HEK293T (cell line): ENCODE data around the gene CRHR2.

Experiments
- CTCF ChIA-PET: fragments of 350-600 bp; formaldehyde crosslinking; extraction: SDS; loops from one replicate; lab custom pipeline; 2021; ENCODE audit warnings: antibody characterized with exemption, inconsistent platforms; lab: Yijun Ruan, JAX
- POLR2A ChIA-PET: fragments of 350-600 bp; formaldehyde crosslinking; extraction: SDS; loops from one replicate; lab custom pipeline; 2020; ENCODE audit warnings: antibody characterized with exemption, inconsistent platforms; lab: Yijun Ruan, JAX
- DNase-seq: peaks from one replicate; pipeline ENCODE4 v3.0.0; 2012; ENCODE audit warnings: mixed read lengths; ENCODE audit errors: extremely low spot score
- ARNT ChIP-seq: fragments of 450-650 bp; IDR thresholded peaks from 2 replicates; pipeline ENCODE4 v1.6.1; 2017; ENCODE audit warnings: mild to moderate bottlenecking
- BHLHE40 ChIP-seq: fragments of 450-650 bp; IDR thresholded peaks from 2 replicates; pipeline ENCODE4 v1.6.1; 2016; ENCODE audit warnings: mild to moderate bottlenecking, moderate library complexity, borderline replicate concordance
- CTBP1 ChIP-seq: fragments of 450-650 bp; IDR thresholded peaks from 2 replicates; pipeline ENCODE4 v1.6.1; 2016; ENCODE audit warnings: borderline replicate concordance
- ELF4 ChIP-seq: fragments of 450-650 bp; IDR thresholded peaks from 2 replicates; pipeline ENCODE4 v1.6.1; 2017; ENCODE audit warnings: antibody characterized with exemption
- FOXA1 ChIP-seq: fragments of 450-650 bp; IDR thresholded peaks from 2 replicates; pipeline ENCODE4 v1.6.1; 2016; ENCODE audit warnings: mild to moderate bottlenecking
- FOXK2 ChIP-seq: fragments of 450-650 bp; IDR thresholded peaks from 2 replicates; pipeline ENCODE4 v1.6.1; 2016; ENCODE audit warnings: mild to moderate bottlenecking
- FOXM1 ChIP-seq: fragments of 450-650 bp; IDR thresholded peaks from 2 replicates; pipeline ENCODE4 v1.6.1; 2017; ENCODE audit warnings: mild to moderate bottlenecking, borderline replicate concordance
- HDGF ChIP-seq: fragments of 450-650 bp; IDR thresholded peaks from 2 replicates; pipeline ENCODE4 v1.6.1; 2017; ENCODE audit warnings: antibody characterized with exemption, borderline replicate concordance
- L3MBTL2 ChIP-seq: fragments of 450-650 bp; conservative IDR thresholded peaks from 2 replicates; pipeline ENCODE4 v1.6.1; 2016; ENCODE audit warnings: mild to moderate bottlenecking
- LEF1 ChIP-seq: fragments of 450-650 bp; IDR thresholded peaks from 2 replicates; pipeline ENCODE4 v1.6.1; 2017; ENCODE audit warnings: mild to moderate bottlenecking, borderline replicate concordance
- NFRKB ChIP-seq: fragments of 450-650 bp; IDR thresholded peaks from 2 replicates; pipeline ENCODE4 v1.6.1; 2016; ENCODE audit warnings: mild to moderate bottlenecking, moderate library complexity
- SP1 ChIP-seq: fragments of 450-650 bp; IDR thresholded peaks from 2 replicates; pipeline ENCODE4 v1.6.1; 2017
- SUZ12 ChIP-seq: fragments of 450-650 bp; IDR thresholded peaks from 2 replicates; pipeline ENCODE4 v1.6.1; 2016; ENCODE audit warnings: mild to moderate bottlenecking
- TARDBP ChIP-seq: fragments of 450-650 bp; IDR thresholded peaks from 2 replicates; pipeline ENCODE4 v1.6.1; 2016
- ZNF384 ChIP-seq: fragments of 450-650 bp; IDR thresholded peaks from 2 replicates; pipeline ENCODE4 v1.6.1; 2016
- TF ChIP-seq, protein P1 (sequence below): fragments of 450-650 bp; IDR thresholded peaks from 2 replicates; pipeline ENCODE4 v1.6.1; 2016

The CRHR2 gene

DNA sequence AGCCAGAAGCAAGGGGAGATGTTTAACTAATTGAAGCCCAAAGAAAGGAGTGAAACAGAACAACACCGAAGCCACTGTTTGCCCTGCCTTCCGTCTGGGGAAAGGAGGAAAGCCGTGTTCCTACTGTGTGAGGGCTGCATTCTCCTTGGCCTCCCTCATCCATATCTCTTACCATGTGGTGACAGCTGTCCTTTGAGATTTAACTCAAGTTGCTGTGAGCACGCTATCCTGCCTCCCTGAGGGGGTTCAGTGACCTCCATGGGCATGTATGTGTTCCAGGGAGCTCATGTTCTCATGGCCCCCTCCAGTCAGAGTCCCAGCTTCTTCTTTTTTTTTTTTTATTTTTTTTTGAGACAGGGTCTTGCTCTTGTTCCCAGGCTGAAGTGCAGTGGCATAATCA lies 26.2 kb upstream of the CRHR2 start:
- DNase-seq, result no peak
- TF ChIP-seq CTBP1, result no peak
- no peak for TF ChIP-seq ELF4
- TF ChIP-seq ZNF384, result no peak
- no peak for TF ChIP-seq FOXM1
- TF ChIP-seq ARNT, result no peak
- TF ChIP-seq LEF1, result no peak
- TF ChIP-seq SUZ12, result no peak
- no peak for TF ChIP-seq TARDBP
- no peak for TF ChIP-seq SP1
- TF ChIP-seq FOXA1, result no peak
- TF ChIP-seq NFRKB, result no peak
- TF ChIP-seq, protein P1, sequence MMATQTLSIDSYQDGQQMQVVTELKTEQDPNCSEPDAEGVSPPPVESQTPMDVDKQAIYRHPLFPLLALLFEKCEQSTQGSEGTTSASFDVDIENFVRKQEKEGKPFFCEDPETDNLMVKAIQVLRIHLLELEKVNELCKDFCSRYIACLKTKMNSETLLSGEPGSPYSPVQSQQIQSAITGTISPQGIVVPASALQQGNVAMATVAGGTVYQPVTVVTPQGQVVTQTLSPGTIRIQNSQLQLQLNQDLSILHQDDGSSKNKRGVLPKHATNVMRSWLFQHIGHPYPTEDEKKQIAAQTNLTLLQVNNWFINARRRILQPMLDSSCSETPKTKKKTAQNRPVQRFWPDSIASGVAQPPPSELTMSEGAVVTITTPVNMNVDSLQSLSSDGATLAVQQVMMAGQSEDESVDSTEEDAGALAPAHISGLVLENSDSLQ, result no peak
- ChIA-PET POLR2A (interaction anchor here (0.6 kb wide), 1 partner anchor 13 kb away, joined by 3 read pairs; no protein-coding TSS in a partner anchor), CTCF (interaction anchor here (0.6 kb wide), 1 partner anchor 25 kb away, joined by 3 read pairs; no protein-coding TSS in a partner anchor)

DNA sequence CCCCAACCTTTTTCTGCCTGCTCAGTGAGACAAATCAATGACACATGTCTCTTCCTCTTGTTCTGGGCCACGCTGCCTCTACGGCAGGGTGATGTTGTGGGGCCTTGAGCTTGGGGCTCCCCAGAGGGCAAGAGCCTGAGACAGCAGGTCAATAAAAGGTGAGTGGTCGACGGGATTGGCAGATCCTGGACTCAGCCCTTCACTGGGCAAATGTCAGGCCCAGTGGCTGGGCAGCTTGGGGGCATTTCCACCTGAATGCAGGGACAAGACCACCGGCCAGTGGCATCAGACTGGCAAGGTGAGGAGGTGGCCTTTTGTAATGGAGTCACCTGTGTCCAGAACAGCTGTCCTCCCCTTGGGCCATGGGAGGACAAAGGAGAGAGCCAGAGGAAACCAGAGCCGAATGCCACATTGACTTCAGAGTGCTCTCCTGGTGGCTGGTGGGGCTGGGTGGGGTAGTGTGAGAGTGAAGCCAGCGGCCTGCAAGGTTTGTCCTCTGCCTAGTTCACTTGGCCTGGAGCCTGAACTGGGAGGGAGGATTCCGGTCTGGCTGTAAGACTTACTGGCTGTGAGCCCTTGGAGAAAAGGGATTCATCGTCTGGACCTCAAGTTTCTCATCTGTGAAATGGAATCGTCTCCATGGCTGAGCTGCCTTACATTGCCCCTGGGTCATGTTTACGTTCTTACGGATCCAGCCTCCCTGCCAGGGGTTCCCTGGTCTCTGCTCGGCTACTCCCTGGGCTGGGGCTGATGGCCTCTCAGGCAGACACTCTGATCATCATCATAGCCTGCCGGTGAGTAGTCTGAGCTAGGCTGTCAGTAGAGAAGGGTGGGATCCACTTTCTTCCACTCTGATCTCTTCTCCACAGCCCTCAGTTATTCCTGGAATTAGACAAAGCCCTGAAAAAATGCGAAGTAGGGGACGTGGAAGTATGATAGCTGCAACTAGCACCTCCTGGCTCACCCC lies 25.4 kb upstream of the CRHR2 start:
- ChIA-PET CTCF (interaction anchor here (0.6 kb wide), 1 partner anchor 26 kb away, joined by 3 read pairs; no protein-coding TSS in a partner anchor), POLR2A (no interaction called here)
- DNase-seq, result no peak
- no peak for TF ChIP-seq FOXM1
- no peak for TF ChIP-seq CTBP1
- no peak for TF ChIP-seq L3MBTL2
- TF ChIP-seq NFRKB, result no peak
- TF ChIP-seq FOXA1, result no peak
- TF ChIP-seq TARDBP, result no peak
- no peak for TF ChIP-seq ELF4
- TF ChIP-seq LEF1, result no peak
- TF ChIP-seq BHLHE40, result no peak
- no peak for TF ChIP-seq ZNF384
- TF ChIP-seq FOXK2, result no peak
- no peak for TF ChIP-seq SUZ12
- TF ChIP-seq ARNT, result no peak
- no peak for TF ChIP-seq SP1
- TF ChIP-seq, protein P1, result no peak
- no peak for TF ChIP-seq HDGF

DNA sequence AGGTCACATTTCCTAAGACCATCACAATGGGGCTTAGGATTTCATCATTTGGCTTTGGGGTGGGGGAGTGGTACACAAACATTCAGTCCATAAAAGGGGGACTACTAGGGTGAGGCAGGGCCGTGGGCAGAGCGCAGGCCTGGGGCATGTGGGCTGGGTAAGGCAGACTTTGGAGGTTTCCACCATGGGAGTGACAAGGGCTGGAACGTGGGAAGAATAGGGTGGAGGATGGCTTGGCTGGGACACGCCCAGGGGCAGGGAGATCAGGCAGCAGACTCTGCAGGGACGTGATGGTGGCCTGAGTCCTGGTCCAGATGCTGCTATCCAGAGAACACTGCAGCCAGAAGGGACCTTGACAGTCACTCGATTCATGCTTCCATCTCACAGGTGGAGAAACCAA lies 24.7 kb upstream of the CRHR2 start:
- ChIA-PET CTCF (no interaction called here), POLR2A (no interaction called here)
- DNase-seq, result no peak
- TF ChIP-seq, protein P1, result no peak
- TF ChIP-seq BHLHE40 (no peak), ELF4 (no peak), FOXK2 (no peak), HDGF (no peak), SP1 (no peak), ZNF384 (no peak), FOXM1 (no peak), FOXA1 (no peak)

- TF ChIP-seq BHLHE40, result no peak
- TF ChIP-seq LEF1, result no peak
- TF ChIP-seq CTBP1, result no peak
- POLR2A ChIA-PET, result no interaction called here
- no peak for DNase-seq
- CTCF ChIA-PET, result no interaction called here
Measured at GRCh38 chr7:30706316-30706715, 24.1 kb upstream of the CRHR2 start.

- ChIA-PET CTCF (no interaction called here), POLR2A (no interaction called here)
- DNase-seq, result no peak
- TF ChIP-seq FOXM1 (no peak), LEF1 (no peak), SP1 (no peak), ZNF384 (no peak), ELF4 (no peak)
- TF ChIP-seq, protein P1, result no peak
Measured at GRCh38 chr7:30705596-30705995, 23.3 kb upstream of the CRHR2 start.
